ENCODE measurements around the gene PCSK2. TPM values are rescaled to one million over a fixed set of nuclear protein-coding genes. Genes with fewer than 3 reads are reported as not detected.

Gene PCSK2
- total and polyA plus RNA-seq, 2 experiments from 2014 or later = 1.3 to 3.8 TPM

DNA sequence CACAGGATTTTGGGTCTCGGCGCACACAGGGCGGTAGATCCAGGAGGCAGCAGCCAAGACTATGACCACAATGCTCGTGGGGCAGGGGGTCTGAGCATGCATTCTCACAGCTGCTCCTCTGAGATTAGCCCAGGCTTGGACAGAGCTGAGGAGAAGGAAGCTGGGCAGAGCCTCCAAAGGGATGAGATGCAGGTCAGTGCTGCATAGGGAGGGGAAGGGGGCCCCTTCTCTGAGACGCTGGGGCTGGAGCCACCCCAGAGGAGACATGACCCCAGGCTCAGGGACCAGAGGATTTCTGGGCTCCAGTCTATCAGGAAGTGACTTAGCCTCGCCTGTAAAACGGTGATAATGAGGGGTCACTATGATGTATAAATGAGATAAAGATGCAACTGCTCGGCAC is 210.4 kb downstream of the PCSK2 start:
- Histone ChIP-seq H3K36me3 (replicated peaks; ENCODE audit: insufficient read depth, low read depth) (no peaks in the 10 kb centered on the region), H3K4me1 (ENCODE audit: insufficient read depth) (no peaks in the 10 kb centered on the region), H3K79me2 (no peaks in the 10 kb centered on the region), H4K20me1 (ENCODE audit: insufficient read depth, poor library complexity, severe bottlenecking) (no peaks in the 10 kb centered on the region), H3K27ac (no peak overlapping the region), H3K4me2 (no peak overlapping the region), H3K4me3 (no peak overlapping the region), H3K27me3 (no peaks in the 10 kb centered on the region), H3K9me2 (replicated peaks; ENCODE audit: insufficient read depth) (no peaks in the 10 kb centered on the region), H2AFZ (no peak overlapping the region), H3K9me3 (ENCODE audit: low read depth) (no peaks in the 10 kb centered on the region)
- TF ChIP-seq EZH2phosphoT487 (IDR thresholded peaks at IDR 0.05; ENCODE audit: low read depth, severe bottlenecking, unreplicated experiment) (no peak), EZH2 (IDR thresholded peaks at IDR 0.05; ENCODE audit: borderline replicate concordance) (no peak)
- TF ChIP-seq, protein P1, sequence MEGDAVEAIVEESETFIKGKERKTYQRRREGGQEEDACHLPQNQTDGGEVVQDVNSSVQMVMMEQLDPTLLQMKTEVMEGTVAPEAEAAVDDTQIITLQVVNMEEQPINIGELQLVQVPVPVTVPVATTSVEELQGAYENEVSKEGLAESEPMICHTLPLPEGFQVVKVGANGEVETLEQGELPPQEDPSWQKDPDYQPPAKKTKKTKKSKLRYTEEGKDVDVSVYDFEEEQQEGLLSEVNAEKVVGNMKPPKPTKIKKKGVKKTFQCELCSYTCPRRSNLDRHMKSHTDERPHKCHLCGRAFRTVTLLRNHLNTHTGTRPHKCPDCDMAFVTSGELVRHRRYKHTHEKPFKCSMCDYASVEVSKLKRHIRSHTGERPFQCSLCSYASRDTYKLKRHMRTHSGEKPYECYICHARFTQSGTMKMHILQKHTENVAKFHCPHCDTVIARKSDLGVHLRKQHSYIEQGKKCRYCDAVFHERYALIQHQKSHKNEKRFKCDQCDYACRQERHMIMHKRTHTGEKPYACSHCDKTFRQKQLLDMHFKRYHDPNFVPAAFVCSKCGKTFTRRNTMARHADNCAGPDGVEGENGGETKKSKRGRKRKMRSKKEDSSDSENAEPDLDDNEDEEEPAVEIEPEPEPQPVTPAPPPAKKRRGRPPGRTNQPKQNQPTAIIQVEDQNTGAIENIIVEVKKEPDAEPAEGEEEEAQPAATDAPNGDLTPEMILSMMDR (IDR thresholded peaks at IDR 0.05; ENCODE audit: poor library complexity) = no peak
- WGBS (ENCODE audit: low lambda C conversion rate, missing lambda C conversion rate) = 71% methylated on average over 8 of the region's 8 CpGs
- DNase-seq (ENCODE audit: low spot score) = no peak

DNA sequence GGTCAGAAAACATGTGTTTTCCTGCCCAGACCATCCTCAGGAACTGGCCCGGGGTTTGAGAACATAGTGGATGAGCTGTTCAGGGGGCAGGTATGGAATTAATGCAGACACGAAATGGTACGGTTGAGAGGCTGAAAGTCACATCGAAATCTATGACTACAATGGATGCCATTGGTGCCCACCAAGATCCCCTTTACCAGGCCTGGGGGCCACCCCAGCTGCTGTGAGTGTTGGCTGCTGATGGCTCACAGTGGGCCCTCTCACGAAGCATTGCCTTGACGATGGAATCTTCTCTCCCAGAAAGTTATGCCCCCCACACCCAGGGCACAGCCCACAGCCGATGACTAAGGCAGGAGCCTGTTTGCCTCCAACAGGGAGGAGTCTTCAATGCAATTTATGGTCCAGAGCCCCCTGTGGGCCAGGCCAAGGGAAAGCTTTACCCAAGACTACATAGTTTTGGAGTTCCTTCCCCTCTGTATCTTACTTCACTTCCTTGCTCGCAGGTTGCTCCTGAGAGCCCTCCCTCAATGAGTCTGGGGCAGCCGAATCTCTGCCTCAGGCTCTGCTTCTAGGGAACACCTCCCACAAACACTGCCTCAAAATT is 211.7 kb downstream of the PCSK2 start:
- Histone ChIP-seq H2AFZ (no peak overlapping the region), H3K4me2 (no peak overlapping the region), H3K4me3 (no peak overlapping the region), H3K9me2 (replicated peaks; ENCODE audit: insufficient read depth) (no peaks in the 10 kb centered on the region), H3K4me1 (ENCODE audit: insufficient read depth) (peaks cover 3% of the 10 kb centered on the region), H3K9me3 (ENCODE audit: low read depth) (no peaks in the 10 kb centered on the region), H3K27me3 (no peaks in the 10 kb centered on the region), H3K36me3 (replicated peaks; ENCODE audit: insufficient read depth, low read depth) (no peaks in the 10 kb centered on the region), H3K27ac (no peak overlapping the region), H3K79me2 (no peaks in the 10 kb centered on the region), H4K20me1 (ENCODE audit: insufficient read depth, poor library complexity, severe bottlenecking) (no peaks in the 10 kb centered on the region)
- no peak for DNase-seq (ENCODE audit: low spot score)
- no peak for TF ChIP-seq EZH2 (IDR thresholded peaks at IDR 0.05; ENCODE audit: borderline replicate concordance)
- WGBS (ENCODE audit: low lambda C conversion rate, missing lambda C conversion rate) = 88% methylated on average over 9 of the region's 9 CpGs

DNA sequence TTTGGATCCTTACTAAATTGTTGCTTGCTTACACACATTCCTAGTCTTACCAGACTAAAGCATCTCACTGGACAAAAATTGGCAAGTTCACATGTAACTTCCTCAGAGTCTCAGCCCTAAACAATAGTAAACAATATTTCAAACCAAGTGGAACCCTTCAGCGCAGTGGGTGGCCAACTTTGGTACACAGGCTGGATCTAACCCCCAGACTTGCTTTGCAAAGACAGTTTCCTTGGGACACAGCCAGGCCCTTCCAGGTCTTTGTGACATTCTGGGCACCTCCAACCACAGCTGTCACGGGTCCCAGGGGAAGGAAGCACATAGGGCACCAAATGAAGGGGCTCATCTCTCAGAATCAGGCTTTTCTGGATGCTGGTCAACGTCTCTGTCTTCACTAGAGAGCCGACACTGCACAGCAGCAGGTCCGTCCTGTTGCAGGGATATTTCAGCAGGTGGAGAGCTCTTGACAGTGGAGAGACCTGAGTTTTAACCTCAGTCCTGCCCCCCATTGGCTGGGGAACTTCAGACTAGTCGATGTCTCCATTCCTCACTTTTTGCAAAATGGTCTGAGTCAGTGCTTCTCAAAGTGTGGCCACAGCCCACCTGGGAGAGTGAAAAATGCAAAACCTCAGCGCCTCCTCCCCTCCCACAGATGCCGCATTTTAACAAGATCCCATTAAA is 212.9 kb downstream of the PCSK2 start:
- Histone ChIP-seq H3K36me3 (replicated peaks; ENCODE audit: insufficient read depth, low read depth) (no peaks in the 10 kb centered on the region), H2AFZ (no peak overlapping the region), H4K20me1 (ENCODE audit: insufficient read depth, poor library complexity, severe bottlenecking) (no peaks in the 10 kb centered on the region), H3K9me3 (ENCODE audit: low read depth) (no peaks in the 10 kb centered on the region), H3K9me2 (replicated peaks; ENCODE audit: insufficient read depth) (no peaks in the 10 kb centered on the region), H3K4me3 (no peak overlapping the region), H3K27ac (no peak overlapping the region), H3K79me2 (no peaks in the 10 kb centered on the region), H3K4me1 (ENCODE audit: insufficient read depth) (peaks cover 8% of the 10 kb centered on the region), H3K27me3 (no peaks in the 10 kb centered on the region), H3K4me2 (no peak overlapping the region)
- no peak for DNase-seq (ENCODE audit: low spot score)
- TF ChIP-seq, protein P1 (IDR thresholded peaks at IDR 0.05; ENCODE audit: poor library complexity) = no peak
- TF ChIP-seq EZH2phosphoT487 (IDR thresholded peaks at IDR 0.05; ENCODE audit: low read depth, severe bottlenecking, unreplicated experiment) (no peak), EZH2 (IDR thresholded peaks at IDR 0.05; ENCODE audit: borderline replicate concordance) (no peak)
- WGBS (ENCODE audit: low lambda C conversion rate, missing lambda C conversion rate) = 75% methylated on average over 8 of the region's 8 CpGs

DNA sequence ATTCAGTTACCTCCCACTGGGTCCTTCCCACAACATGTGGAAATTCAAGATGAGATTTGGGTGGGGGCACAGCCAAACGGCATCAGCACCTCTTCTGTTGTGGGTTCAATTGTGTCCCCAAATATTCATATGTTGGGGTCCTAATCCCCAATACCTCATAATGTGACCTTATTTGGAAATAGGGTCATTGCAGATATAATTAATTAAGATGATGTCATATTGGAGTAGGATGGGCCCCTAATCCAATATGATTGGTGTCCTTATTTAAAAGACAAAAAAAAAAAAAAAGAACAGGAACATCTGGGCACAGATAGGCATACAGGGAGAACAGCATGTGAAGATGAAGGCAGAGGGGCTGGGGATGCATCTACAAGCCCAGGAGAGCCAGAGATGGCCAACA is 214.9 kb downstream of the PCSK2 start:
- no peak for DNase-seq (ENCODE audit: low spot score)
- Histone ChIP-seq H3K27ac (no peak overlapping the region), H3K4me3 (no peak overlapping the region), H4K20me1 (ENCODE audit: insufficient read depth, poor library complexity, severe bottlenecking) (no peaks in the 10 kb centered on the region), H3K9me3 (ENCODE audit: low read depth) (no peaks in the 10 kb centered on the region), H3K79me2 (no peaks in the 10 kb centered on the region), H3K4me1 (ENCODE audit: insufficient read depth) (peaks cover 8% of the 10 kb centered on the region), H3K9me2 (replicated peaks; ENCODE audit: insufficient read depth) (no peaks in the 10 kb centered on the region), H3K36me3 (replicated peaks; ENCODE audit: insufficient read depth, low read depth) (no peaks in the 10 kb centered on the region), H3K27me3 (no peaks in the 10 kb centered on the region), H2AFZ (no peak overlapping the region), H3K4me2 (no peak overlapping the region)
- WGBS (ENCODE audit: low lambda C conversion rate, missing lambda C conversion rate) = 84% methylated on average over 1 of the region's 1 CpG
- TF ChIP-seq EZH2 (IDR thresholded peaks at IDR 0.05; ENCODE audit: borderline replicate concordance) = no peak
